HEK293T (cell line): ENCODE measurements around the gene STARD8.
A peak's percentile ranks its signal among the peaks of the same experiment; 100 is the strongest.

ENCODE experiments used
- CTCF ChIA-PET: fragments of 350-600 bp; formaldehyde crosslinking; extraction: SDS; loops from one replicate; lab custom pipeline; 2021; ENCODE audit warnings: antibody characterized with exemption, inconsistent platforms; lab: Yijun Ruan, JAX
- POLR2A ChIA-PET: fragments of 350-600 bp; formaldehyde crosslinking; extraction: SDS; loops from one replicate; lab custom pipeline; 2020; ENCODE audit warnings: antibody characterized with exemption, inconsistent platforms; lab: Yijun Ruan, JAX
- DNase-seq: peaks from one replicate; pipeline ENCODE4 v3.0.0; 2012; ENCODE audit warnings: mixed read lengths; ENCODE audit errors: extremely low spot score
- ARNT ChIP-seq: fragments of 450-650 bp; IDR thresholded peaks from 2 replicates; pipeline ENCODE4 v1.6.1; 2017; ENCODE audit warnings: mild to moderate bottlenecking
- BHLHE40 ChIP-seq: fragments of 450-650 bp; IDR thresholded peaks from 2 replicates; pipeline ENCODE4 v1.6.1; 2016; ENCODE audit warnings: mild to moderate bottlenecking, moderate library complexity, borderline replicate concordance
- CTBP1 ChIP-seq: fragments of 450-650 bp; IDR thresholded peaks from 2 replicates; pipeline ENCODE4 v1.6.1; 2016; ENCODE audit warnings: borderline replicate concordance
- ELF4 ChIP-seq: fragments of 450-650 bp; IDR thresholded peaks from 2 replicates; pipeline ENCODE4 v1.6.1; 2017; ENCODE audit warnings: antibody characterized with exemption
- FOXA1 ChIP-seq: fragments of 450-650 bp; IDR thresholded peaks from 2 replicates; pipeline ENCODE4 v1.6.1; 2016; ENCODE audit warnings: mild to moderate bottlenecking
- FOXK2 ChIP-seq: fragments of 450-650 bp; IDR thresholded peaks from 2 replicates; pipeline ENCODE4 v1.6.1; 2016; ENCODE audit warnings: mild to moderate bottlenecking
- FOXM1 ChIP-seq: fragments of 450-650 bp; IDR thresholded peaks from 2 replicates; pipeline ENCODE4 v1.6.1; 2017; ENCODE audit warnings: mild to moderate bottlenecking, borderline replicate concordance
- HDGF ChIP-seq: fragments of 450-650 bp; IDR thresholded peaks from 2 replicates; pipeline ENCODE4 v1.6.1; 2017; ENCODE audit warnings: antibody characterized with exemption, borderline replicate concordance
- L3MBTL2 ChIP-seq: fragments of 450-650 bp; conservative IDR thresholded peaks from 2 replicates; pipeline ENCODE4 v1.6.1; 2016; ENCODE audit warnings: mild to moderate bottlenecking
- LEF1 ChIP-seq: fragments of 450-650 bp; IDR thresholded peaks from 2 replicates; pipeline ENCODE4 v1.6.1; 2017; ENCODE audit warnings: mild to moderate bottlenecking, borderline replicate concordance
- NFRKB ChIP-seq: fragments of 450-650 bp; IDR thresholded peaks from 2 replicates; pipeline ENCODE4 v1.6.1; 2016; ENCODE audit warnings: mild to moderate bottlenecking, moderate library complexity
- SP1 ChIP-seq: fragments of 450-650 bp; IDR thresholded peaks from 2 replicates; pipeline ENCODE4 v1.6.1; 2017
- SUZ12 ChIP-seq: fragments of 450-650 bp; IDR thresholded peaks from 2 replicates; pipeline ENCODE4 v1.6.1; 2016; ENCODE audit warnings: mild to moderate bottlenecking
- TARDBP ChIP-seq: fragments of 450-650 bp; IDR thresholded peaks from 2 replicates; pipeline ENCODE4 v1.6.1; 2016
- ZNF384 ChIP-seq: fragments of 450-650 bp; IDR thresholded peaks from 2 replicates; pipeline ENCODE4 v1.6.1; 2016
- TF ChIP-seq, protein P1 (sequence below): fragments of 450-650 bp; IDR thresholded peaks from 2 replicates; pipeline ENCODE4 v1.6.1; 2016

The STARD8 gene

DNA sequence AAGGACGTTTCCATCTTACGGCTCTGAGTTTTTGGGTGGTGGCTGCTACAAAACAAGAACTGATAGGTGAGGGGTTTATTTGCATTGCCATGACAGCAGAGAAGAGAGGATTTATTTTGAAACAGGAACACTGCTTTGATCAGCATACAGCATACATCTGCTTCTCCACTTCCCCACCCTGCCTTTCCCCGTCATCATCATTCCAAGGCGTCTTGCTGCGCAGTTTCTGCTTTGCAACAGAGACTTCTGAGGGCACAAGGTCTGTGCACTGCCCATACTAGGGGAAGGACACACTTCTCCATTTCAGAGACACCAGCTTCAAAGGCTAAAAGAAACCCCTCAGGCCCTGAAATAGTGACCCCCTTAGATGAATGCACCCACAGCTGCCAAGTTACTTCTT is 19.1 kb downstream of the STARD8 start:
- CTCF ChIA-PET = interaction anchor here (0.7 kb wide), 1 partner anchor 39 kb away, joined by 3 read pairs; no protein-coding TSS in a partner anchor
- POLR2A ChIA-PET = no interaction called here

DNA sequence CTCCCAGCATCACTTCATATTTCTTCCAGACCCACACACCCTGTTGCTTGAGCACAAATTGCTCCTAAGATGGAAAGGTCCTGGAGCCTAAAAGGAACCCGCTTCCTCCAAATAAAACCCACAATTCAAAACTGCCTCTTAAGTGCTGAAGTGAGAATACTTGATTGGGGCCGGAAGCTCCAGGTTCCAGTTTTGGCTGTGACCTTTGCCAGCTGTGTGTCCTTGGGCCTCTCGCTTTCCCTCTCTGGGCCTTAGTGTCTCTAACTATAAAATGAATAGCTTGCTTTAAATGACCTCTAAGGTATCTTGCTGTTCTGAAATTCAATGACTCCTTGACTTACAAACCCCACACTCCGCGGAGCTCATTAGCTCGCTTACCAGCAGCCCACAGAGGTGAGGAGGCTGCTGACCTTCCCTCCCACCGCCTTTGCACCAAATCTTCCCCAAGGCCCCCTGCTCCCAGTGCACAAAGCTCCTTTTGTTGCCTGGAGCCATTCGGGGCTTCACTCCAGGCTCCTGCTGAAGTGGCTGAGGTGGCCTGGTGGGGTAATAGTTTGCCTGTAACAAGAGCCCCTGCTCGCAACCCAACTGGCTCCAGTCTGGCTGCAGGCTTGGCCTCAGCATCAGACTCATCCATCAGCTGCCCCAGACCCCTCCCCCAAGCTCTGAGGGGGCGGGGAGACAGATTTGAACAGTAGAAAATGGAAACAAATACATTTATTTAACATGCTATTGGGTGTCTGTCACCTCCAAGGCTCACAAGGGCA is 21.8 kb downstream of the STARD8 start:
- POLR2A ChIA-PET = no interaction called here

More for the DNA sequence above, 19.1 kb downstream of the STARD8 start:
- TF ChIP-seq LEF1 (no peak), ARNT (no peak), ELF4 (no peak), ZNF384 (no peak), SP1 (no peak), BHLHE40 (no peak), NFRKB (no peak), L3MBTL2 (no peak), TARDBP (no peak), FOXM1 (no peak), FOXA1 (no peak), HDGF (no peak), SUZ12 (no peak), CTBP1 (no peak), FOXK2 (no peak)
- TF ChIP-seq, protein P1, sequence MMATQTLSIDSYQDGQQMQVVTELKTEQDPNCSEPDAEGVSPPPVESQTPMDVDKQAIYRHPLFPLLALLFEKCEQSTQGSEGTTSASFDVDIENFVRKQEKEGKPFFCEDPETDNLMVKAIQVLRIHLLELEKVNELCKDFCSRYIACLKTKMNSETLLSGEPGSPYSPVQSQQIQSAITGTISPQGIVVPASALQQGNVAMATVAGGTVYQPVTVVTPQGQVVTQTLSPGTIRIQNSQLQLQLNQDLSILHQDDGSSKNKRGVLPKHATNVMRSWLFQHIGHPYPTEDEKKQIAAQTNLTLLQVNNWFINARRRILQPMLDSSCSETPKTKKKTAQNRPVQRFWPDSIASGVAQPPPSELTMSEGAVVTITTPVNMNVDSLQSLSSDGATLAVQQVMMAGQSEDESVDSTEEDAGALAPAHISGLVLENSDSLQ = no peak
- no peak for DNase-seq

DNA sequence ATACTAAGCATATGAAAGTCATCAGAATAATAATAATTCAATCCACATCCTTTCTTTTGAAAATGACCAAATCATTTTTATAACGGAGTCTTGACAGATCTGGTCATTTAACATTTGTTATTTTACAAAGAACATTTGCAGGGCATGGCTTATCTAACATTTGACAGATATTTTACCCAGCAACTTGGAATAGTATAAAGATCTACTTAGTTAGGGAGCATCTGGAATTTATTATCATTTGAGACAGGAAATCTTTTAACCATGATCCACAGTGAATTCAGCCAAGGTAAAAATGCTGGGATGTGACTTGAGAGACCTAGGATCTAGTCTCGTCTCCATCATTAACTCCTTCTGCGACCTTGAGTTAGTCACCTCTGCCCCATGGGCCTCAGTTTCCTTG is 22.4 kb downstream of the STARD8 start:
- ChIA-PET POLR2A (no interaction called here), CTCF (no interaction called here)
- no peak for DNase-seq
- TF ChIP-seq BHLHE40 (no peak), SP1 (no peak), ZNF384 (no peak), CTBP1 (no peak), SUZ12 (no peak), TARDBP (no peak), HDGF (no peak), LEF1 (no peak), ELF4 (no peak), FOXK2 (no peak)

More for the DNA sequence above, 21.8 kb downstream of the STARD8 start:
- peak; percentile 38 for DNase-seq
- CTCF ChIA-PET = no interaction called here
- TF ChIP-seq NFRKB (no peak), SP1 (no peak)
- TF ChIP-seq, protein P1 = no peak

DNA sequence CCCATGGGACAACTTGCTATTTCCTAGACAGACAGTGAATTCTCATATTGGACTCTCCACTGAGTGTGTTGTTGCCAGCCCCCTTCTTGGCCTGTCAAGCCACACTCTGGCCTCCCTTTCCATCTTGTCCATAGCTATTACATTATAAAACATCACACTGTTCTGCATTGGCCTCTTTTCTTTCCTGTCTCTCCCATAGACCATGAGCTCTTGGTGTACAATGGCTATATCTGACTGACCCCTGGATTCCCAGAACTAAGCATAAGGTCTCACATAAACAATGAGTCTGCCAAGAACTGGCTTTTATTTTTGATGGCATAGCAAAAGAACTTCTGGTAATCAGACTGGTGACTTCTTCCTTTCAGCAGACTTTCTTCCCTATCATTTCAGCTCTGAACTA is 23.8 kb downstream of the STARD8 start:
- ChIA-PET POLR2A (no interaction called here), CTCF (no interaction called here)

DNA sequence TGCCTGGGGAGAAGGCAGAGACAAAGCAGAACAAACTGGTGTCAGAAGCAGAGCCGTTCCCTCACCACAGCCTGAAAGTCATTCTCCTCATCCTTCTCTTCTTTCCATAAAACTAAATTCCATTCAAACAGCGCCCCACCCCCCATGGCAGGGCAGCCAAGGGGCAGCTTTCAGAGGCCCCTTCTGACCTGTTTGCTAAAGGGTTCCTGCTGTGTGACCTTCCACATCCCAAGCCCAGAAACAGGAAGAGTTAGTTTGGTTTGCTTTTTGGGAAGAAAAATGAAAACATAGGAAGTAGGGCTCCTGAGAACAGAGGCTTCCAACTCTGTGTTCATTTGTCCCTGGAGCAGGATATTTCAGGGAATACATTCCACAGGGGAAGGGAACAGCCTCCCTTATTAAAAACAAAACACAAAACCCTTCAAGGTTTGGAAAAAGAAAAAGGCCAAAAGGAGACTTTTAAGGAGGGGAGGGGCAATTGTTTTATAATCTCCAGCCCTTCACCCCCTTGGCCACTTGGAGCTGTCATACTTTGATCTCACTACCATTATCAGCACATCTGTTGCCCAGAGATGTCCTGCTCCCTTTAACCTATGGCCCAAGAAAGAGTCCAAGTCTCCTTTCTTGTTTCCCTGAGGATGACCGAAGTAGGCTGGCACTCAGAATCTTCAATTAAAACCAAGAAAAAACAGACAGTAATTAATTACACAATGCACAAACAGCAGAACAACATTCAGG is 25.3 kb downstream of the STARD8 start:
- CTCF ChIA-PET = interaction anchor here (1.3 kb wide), 1 partner anchor 11 kb away, joined by 4 read pairs; no protein-coding TSS in a partner anchor
- no peak for DNase-seq
- TF ChIP-seq TARDBP = no peak
- TF ChIP-seq BHLHE40 = no peak
- TF ChIP-seq SUZ12 = no peak
- TF ChIP-seq FOXM1 = no peak
- TF ChIP-seq NFRKB = no peak
- no peak for TF ChIP-seq SP1
- TF ChIP-seq ZNF384 = no peak
- no peak for TF ChIP-seq FOXK2
- TF ChIP-seq FOXA1 = no peak
- TF ChIP-seq ARNT = no peak
- TF ChIP-seq LEF1 = no peak
- no peak for TF ChIP-seq ELF4
- no peak for TF ChIP-seq CTBP1
- no peak for TF ChIP-seq HDGF
- TF ChIP-seq, protein P1 = no peak
- POLR2A ChIA-PET = no interaction called here

More for the DNA sequence above, 23.8 kb downstream of the STARD8 start:
- no peak for TF ChIP-seq FOXM1
- no peak for TF ChIP-seq HDGF
- TF ChIP-seq FOXK2 = no peak
- DNase-seq = no peak

DNA sequence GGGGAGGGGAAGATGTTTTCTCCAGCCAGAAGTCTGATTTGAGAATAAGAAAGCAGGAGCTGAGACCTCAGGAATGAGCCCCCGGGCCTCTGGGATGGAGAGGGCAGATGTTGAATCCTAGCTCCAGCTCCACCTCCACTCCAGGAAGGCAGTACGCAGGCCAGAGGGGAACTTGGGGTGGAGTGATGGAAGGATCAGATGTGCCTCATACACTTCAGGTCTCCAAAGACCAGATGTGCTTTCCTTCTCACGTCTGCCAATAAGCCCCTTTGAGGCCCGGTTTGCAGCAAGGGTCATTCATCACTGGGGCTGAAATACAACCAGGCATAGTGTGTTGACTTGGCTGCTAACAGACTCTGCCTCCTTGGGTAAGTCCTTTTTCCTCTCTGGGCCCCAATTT is 28.1 kb downstream of the STARD8 start:
- CTCF ChIA-PET = no interaction called here
- TF ChIP-seq HDGF (no peak), FOXM1 (no peak), NFRKB (no peak), SUZ12 (no peak), BHLHE40 (no peak), FOXK2 (no peak)
- POLR2A ChIA-PET = no interaction called here
- DNase-seq = no peak
